Keratinocyte (primary cell): ENCODE data around the gene AOPEP. TPM values are rescaled to one million over a fixed set of nuclear protein-coding genes. Genes with fewer than 3 reads are reported as not detected.

Source experiments
- DNase-seq: peaks from one replicate; pipeline ENCODE4 v3.0.0-alpha.2; 2011; ENCODE audit warnings: low read depth, missing footprints, low spot score
- FAIRE-seq: peaks from 2 replicates; lab custom pipeline; 2011; peaks lifted over from hg19 to GRCh38; lab: Jason Lieb, UNC
- H2AFZ ChIP-seq: 2 replicates; pipeline ENCODE4 v1.6.0; 2012; ENCODE audit warnings: low read length, control low read depth, inconsistent platforms; ENCODE audit not compliant: control insufficient read depth
- H3K27ac ChIP-seq: 2 replicates; pipeline ENCODE4 v1.5.1; 2011; ENCODE audit warnings: low read length; ENCODE audit not compliant: control insufficient read depth, insufficient read depth
- H3K27me3 ChIP-seq: 3 replicates; pipeline ENCODE4 v1.6.0; 2011; ENCODE audit warnings: low read length; ENCODE audit not compliant: control insufficient read depth, insufficient read depth; ENCODE audit errors: extremely low read depth
- H3K36me3 ChIP-seq, 2 experiments: 2 replicates in 1 of 2; 3 replicates in 1 of 2; pipeline ENCODE4 v1.5.1; 2011; ENCODE audit warnings: low read length in 2 of 2, mild to moderate bottlenecking in 1 of 2; ENCODE audit not compliant: control insufficient read depth in 2 of 2, insufficient read depth in 2 of 2; ENCODE audit errors: extremely low read depth in 1 of 2
- H3K4me1 ChIP-seq: 3 replicates; pipeline ENCODE4 v1.5.1; 2011; ENCODE audit warnings: low read length; ENCODE audit not compliant: control insufficient read depth, insufficient read depth; ENCODE audit errors: extremely low read depth
- H3K4me2 ChIP-seq: 3 replicates; pipeline ENCODE4 v1.6.0; 2011; ENCODE audit warnings: low read depth, low read length; ENCODE audit not compliant: control insufficient read depth, insufficient read depth; ENCODE audit errors: extremely low read depth
- H3K4me3 ChIP-seq, 3 experiments: fragments of 200-600 bp in 1 of 3; sonication (generic) in 1 of 3; 2 replicates in 2 of 3; 3 replicates in 1 of 3; pipeline ENCODE4 v1.5.1; 2011 to 2016; ENCODE audit warnings: low read length in 3 of 3, mild to moderate bottlenecking in 3 of 3, control low read depth in 2 of 3, inconsistent platforms in 1 of 3, low read depth in 1 of 3, mixed read lengths in 1 of 3, mixed run types in 1 of 3, moderate library complexity in 1 of 3; ENCODE audit not compliant: control insufficient read depth in 2 of 3, insufficient read depth in 2 of 3; ENCODE audit errors: extremely low read depth in 1 of 3
- H3K79me2 ChIP-seq: 2 replicates; pipeline ENCODE4 v1.6.0; 2012; ENCODE audit warnings: low read length; ENCODE audit not compliant: control insufficient read depth, insufficient read depth
- H3K9ac ChIP-seq: 3 replicates; pipeline ENCODE4 v1.6.0; 2011; ENCODE audit warnings: low read length; ENCODE audit not compliant: control insufficient read depth, insufficient read depth; ENCODE audit errors: extremely low read depth
- H3K9me1 ChIP-seq: 3 replicates; pipeline ENCODE4 v1.6.0; 2011; ENCODE audit warnings: low read length; ENCODE audit not compliant: control insufficient read depth, insufficient read depth; ENCODE audit errors: extremely low read depth
- H3K9me3 ChIP-seq: 2 replicates; pipeline ENCODE4 v1.5.1; 2012; ENCODE audit warnings: low read depth, low read length; ENCODE audit not compliant: control insufficient read depth
- H4K20me1 ChIP-seq: 3 replicates; pipeline ENCODE4 v1.6.0; 2011; ENCODE audit warnings: low read length; ENCODE audit not compliant: control insufficient read depth, insufficient read depth; ENCODE audit errors: extremely low read depth
- CTCF ChIP-seq, 3 experiments: IDR thresholded peaks in 1 of 3; conservative IDR thresholded peaks in 1 of 3; optimal IDR thresholded peaks in 1 of 3; 2 replicates in 2 of 3; 3 replicates in 1 of 3; pipeline versions ENCODE3 to v1.5.1; 2011; ENCODE audit warnings: low read length in 3 of 3, mild to moderate bottlenecking in 3 of 3, moderate library complexity in 2 of 3, control low read depth in 1 of 3, inconsistent platforms in 1 of 3; ENCODE audit not compliant: insufficient read depth in 2 of 3; ENCODE audit errors: extremely low read depth in 1 of 3
- EZH2 ChIP-seq: IDR thresholded peaks from one replicate; pipeline ENCODE4 v1.6.1; 2012; ENCODE audit warnings: inconsistent platforms, mild to moderate bottlenecking, low read length, moderate library complexity
- dilution Hi-C: fragments of 300-500 bp; cut with MboI; formaldehyde crosslinking; loops from one replicate; pipeline ENCODE4 v1.7.0; 2020; ENCODE audit warnings: low sequenced_read_pairs; ENCODE audit not compliant: extremely low pct_ligation_motif_present
- polyA plus RNA-seq, 5 experiments: library from polyadenylated mRNA; depleted of rRNA in 3 of 5; stranded (reverse) in 3 of 5; stranded (forward) in 1 of 5; unstranded in 1 of 5; fragments of >200 nt; gene quantifications; 1 replicate in 1 of 5; 2 replicates in 3 of 5; 3 replicates in 1 of 5; pipeline versions ENCODE4 v1.2.1 to v1.2.3, GENCODE V29; 2011 to 2012; ENCODE audit warnings: missing spikeins in 2 of 5, low read depth in 1 of 5, low replicate concordance in 1 of 5

The AOPEP gene
- polyA plus RNA-seq, 1 donor (not counting 4 experiments of a cell fraction or from before 2014, with no cell fraction given): 27.0 TPM

DNA sequence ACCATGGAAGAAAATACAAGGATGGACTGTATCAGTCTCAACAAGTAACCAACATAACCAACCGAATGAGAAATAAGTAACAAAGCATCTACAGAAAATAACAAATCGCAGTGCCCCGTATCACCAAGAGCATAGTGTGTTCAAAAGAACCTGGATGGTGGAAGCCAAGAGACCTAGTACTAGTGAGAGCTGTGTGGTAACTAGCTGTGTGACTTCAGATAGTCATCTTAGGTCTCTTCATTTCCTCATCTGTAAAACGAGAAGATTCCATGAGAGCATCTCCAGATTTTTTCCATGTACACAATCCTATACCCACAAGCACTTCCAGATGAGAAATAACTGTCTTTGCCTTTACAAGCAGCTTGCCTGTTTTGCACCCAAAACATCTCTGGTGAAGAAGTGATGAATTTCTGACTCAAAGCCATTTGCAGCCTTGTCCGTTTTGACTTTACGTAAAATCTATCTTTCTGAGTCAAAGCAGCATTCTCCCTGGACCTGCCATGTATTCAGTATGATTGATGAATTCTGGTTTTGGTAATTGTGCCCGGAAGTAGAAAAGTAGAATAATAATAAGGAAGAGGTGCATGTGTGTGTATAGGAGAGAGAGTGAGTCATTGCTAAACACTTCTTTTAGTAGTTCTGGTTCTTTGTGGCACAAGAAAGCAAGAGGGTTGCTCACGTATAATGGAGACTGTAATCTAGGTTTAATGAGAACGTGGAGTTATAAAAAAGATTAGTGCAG is 41.0 kb downstream of the AOPEP start:
- Histone ChIP-seq H3K27me3 (no peaks in the 10 kb centered on the region), H2AFZ (no peak overlapping the region), H4K20me1 (no peaks in the 10 kb centered on the region), H3K4me1 (peaks cover 5% of the 10 kb centered on the region), H3K4me3 (no peak overlapping the region), H3K36me3 (no peaks in the 10 kb centered on the region), H3K79me2 (peaks cover 1% of the 10 kb centered on the region), H3K9me3 (no peaks in the 10 kb centered on the region), H3K9me1 (no peaks in the 10 kb centered on the region), H3K9ac (no peak overlapping the region), H3K27ac (no peak overlapping the region), H3K4me2 (no peak overlapping the region)
- DNase-seq: no peak
- FAIRE-seq: peak; percentile 43
- no peak for TF ChIP-seq CTCF (optimal IDR thresholded peaks at IDR 0.05 in 1 of 3, IDR thresholded peaks at IDR 0.05 in 1 of 3, conservative IDR thresholded peaks at IDR 0.05 in 1 of 3; ENCODE audit: extremely low read depth in 1 of 3, insufficient read depth in 2 of 3, low read length in 3 of 3)
- no peak for TF ChIP-seq EZH2
- dilution Hi-C loops: no loop called here

GRCh38 chr9:94768766-94769165 is 42.3 kb downstream of the AOPEP start:
- no peaks in the 10 kb centered on the region for H4K20me1 ChIP-seq
- peaks cover 5% of the 10 kb centered on the region for H3K4me1 ChIP-seq
- H3K36me3 ChIP-seq: no peaks in the 10 kb centered on the region
- H3K4me3 ChIP-seq: no peak overlapping the region
- no peak overlapping the region for H3K4me2 ChIP-seq
- H3K27me3 ChIP-seq: no peaks in the 10 kb centered on the region
- FAIRE-seq (no peak), DNase-seq (no peak)
- H3K27ac ChIP-seq: no peak overlapping the region
- H3K9ac ChIP-seq: no peak overlapping the region
- dilution Hi-C loops: no loop called here
- no peak for TF ChIP-seq EZH2
- TF ChIP-seq CTCF (optimal IDR thresholded peaks at IDR 0.05 in 1 of 3, IDR thresholded peaks at IDR 0.05 in 1 of 3, conservative IDR thresholded peaks at IDR 0.05 in 1 of 3; ENCODE audit: extremely low read depth in 1 of 3, insufficient read depth in 2 of 3, low read length in 3 of 3): no peak
- no peak overlapping the region for H2AFZ ChIP-seq
- H3K79me2 ChIP-seq: peaks cover under 1% of the 10 kb centered on the region
- no peaks in the 10 kb centered on the region for H3K9me3 ChIP-seq
- no peaks in the 10 kb centered on the region for H3K9me1 ChIP-seq
